Stimulated activated CD4-positive, alpha-beta T cell treated with anti-CD3 and anti-CD28 coated beads, Interleukin-1b, Interleukin-23, amount 100 ng/mL, for 24 hours (primary cell): ENCODE measurements around the gene GSC.

Experiments used
- DNase-seq, 4 experiments: peaks; one replicate each; pipeline ENCODE4 v3.0.0-alpha.2; 2020; ENCODE audit warnings: low read depth in 4 of 4, low spot score in 1 of 4

The GSC gene

DNA sequence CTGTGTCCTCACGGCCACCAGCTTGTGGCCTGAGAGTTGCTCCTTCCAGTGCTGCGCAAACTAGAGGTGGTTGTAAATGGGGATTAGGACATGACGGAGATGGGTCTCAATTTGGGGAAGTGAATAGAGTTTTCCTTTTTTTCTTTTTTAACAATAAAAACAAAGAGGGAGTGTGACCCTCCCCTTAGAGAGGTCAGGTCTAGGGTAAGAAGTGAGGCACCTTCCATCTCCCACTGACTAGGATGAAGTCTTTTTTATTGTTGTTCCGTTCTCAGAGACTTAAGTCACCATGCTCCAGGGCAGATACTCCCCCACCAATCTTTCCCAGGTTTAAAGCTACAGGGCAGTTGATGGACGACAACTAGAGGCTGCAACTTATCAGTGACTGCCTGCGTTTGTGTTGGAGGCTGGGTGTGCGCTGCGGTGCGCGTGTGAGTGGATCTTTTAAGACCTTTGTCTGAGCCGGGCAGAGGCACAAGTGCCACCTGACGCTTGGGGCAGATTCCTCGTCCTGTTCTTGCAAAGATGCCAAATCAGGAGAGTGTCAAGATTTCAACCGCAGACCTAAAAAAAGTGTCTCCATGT lies 2.1 kb upstream of the GSC start:
- no peak for DNase-seq

DNA sequence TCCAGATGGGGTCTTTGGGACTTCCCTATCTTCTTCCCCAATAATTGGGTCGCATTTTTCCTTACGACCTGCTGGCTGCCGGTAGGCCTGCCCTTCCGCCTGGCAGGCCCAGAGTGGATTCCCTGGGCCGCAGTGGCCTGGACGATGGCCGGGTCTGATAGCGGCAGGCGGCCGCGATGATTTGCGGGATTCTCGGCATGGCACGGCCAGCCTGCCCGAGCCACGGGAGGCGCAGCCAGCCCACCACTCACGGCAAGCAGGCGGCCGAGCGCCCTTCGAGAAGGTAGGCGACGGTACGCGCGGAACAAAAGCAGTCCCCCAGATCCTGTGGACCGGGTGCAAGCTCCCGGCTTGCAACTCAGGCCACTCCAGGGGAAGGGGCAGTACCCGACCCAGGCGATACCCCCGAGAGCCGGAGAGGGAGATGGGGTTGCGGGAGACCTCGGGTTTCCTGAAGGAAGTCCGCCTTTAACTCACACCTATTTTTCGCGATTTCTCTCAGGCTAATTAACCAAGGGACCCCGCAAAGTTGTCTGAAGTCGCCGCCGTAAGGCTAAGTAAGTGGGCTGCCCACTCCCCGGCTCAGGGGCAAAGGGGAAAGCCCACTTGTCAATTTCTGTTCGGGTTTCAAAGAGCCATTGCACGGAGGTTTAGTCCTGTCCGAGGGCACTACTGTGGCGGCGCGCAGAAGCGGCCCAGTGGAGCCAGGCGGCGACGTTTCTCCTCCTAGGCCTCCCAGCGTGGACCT lies 1.4 kb upstream of the GSC start:
- no peak for DNase-seq

DNA sequence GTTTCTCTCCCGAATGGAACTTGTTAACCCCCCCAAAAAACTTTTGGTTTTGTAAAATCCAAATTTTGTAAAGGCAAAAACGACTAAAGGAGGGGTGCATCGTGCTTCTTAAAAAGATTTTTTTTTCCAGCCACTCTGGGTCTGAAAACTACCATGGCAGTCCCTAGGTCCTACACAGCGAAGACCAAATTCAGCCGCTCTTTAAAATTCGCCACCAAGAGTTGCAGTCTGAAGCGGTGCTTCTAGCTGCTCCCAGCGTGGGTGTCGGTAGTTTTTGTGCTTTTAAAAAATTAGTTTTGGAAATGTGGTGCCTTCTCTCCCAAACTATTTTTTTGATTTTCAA lies 873 bp upstream of the GSC start:
- DNase-seq = no peak

DNA sequence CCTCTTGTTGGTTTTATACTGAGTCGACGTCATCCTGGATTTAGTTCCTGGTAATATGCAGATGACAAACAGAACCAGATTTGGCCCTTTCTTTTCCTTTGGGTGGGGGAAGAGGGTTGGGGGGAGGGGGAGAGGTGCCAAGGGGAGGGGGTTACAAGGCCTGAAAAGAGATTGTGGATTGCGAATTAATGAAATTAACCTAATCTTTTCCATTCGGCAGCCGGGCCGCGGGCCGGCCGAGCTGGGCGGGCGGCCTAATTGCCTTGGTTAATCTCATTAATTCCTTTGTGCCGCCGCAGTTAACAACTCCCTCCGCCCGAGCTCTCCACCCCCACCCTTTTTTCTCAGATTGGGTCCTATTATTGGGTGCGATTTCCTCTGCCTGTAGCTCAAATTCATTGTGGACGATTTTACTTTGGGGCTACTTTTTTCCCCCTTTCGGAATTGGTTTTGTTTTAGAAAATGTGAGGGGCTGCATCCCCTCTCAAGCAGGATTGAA lies 387 bp upstream of the GSC start:
- DNase-seq = no peak

DNA sequence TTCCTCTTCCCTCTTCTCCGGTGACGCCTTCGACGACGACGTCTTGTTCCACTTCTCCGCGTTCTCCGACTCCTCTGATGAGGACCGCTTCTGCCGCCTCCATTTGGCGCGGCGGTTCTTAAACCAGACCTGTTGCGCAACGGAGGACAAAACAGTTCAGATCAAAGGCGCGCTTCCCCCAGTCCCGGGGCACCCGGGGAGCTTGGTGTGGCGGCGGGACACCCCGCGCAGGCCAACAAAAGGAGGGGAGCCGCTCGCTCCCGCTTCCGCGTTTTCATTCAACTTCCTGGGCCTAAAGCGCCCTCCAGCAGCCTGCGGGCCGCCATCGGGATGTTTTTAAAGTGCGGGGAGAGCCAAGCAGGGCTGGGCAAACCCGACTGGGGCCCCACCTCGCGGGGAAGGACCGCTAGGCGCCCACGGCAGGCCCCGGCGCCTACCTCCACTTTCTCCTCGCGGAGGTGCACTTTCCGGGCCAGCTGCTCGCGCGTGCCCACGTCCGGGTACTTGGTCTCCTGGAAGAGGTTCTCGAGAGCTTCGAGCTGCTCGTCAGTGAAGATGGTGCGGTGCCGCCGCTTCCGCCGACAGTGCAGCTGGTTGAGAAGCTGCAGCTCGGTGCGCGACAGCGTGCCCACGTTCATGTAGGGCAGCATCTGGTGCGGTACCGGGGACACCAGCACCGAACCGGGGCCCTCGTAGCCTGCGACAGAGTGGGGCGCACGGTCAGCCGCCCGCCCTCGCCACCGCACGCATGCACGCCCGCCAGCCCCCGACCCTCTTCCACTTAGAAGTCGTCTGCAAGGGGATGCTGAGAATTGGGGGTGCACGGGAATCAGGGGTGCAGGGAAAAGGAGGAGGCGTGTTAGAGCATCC lies 1.2 kb downstream of the GSC start:
- no peak for DNase-seq

DNA sequence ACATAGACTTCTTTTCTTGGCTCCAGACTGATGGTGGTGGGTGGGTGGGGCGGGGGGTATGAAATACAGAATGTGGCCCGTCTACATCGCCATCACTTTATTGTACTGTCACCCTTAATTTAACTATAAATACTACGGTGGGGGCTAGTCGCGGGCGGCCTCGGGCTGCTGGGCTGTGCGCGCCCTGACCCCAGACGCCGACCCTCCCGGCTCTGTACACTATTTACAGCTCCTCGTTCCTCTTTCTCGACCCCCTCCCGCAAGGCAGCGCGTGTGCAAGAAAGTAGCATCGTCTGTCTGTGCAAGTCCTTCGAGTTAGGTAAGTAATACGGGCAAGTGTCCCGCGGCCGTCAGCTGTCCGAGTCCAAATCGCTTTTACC lies 1.8 kb downstream of the GSC start:
- DNase-seq = no peak

DNA sequence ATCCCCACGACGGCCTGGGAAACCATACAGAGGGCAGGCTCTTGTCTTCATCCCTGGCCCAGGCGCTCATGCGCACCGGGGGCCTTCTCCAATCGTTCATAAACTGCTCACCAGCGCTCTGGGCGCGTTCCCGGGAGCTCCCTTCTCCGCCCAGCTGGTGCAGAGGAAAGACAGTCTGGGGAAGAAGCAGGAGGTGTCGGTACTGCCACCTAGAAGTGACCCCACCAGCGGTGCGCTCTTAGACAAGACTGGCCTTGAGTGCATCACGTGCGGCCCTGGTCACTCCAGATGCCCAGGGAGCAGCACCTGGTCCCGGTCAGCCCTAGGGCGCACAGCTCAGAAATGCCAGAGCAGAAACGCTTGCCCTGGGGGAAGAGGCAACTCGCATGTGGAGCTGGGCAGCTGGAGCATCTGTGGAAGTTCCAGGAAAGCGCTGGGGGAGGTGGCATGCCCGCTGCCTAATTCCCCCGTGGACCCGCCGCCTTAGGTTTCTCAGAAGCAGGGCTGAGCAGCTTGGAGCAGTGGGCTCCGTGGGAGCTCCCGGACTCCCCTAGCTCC lies 2.5 kb downstream of the GSC start:
- no peak for DNase-seq

DNA sequence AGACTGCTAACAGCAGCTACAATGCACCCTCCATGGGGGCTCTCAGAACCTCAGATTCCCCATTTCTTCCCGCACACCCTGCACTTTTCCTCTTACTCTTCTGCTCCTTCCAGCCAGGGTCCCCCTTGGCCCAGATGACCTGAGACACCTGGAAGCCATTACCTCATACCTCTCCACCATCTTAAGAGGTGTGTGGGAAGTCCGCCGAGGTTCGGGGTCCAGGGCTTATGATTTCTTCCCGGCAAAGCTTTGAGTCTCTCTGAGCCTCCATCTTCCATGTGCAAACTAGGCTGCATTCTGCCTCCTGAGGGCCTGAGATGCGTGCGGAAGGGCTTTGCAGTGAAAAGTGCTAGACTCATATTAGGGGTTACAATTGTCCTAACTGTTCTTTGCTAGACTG lies 5.3 kb downstream of the GSC start:
- no peak for DNase-seq

DNA sequence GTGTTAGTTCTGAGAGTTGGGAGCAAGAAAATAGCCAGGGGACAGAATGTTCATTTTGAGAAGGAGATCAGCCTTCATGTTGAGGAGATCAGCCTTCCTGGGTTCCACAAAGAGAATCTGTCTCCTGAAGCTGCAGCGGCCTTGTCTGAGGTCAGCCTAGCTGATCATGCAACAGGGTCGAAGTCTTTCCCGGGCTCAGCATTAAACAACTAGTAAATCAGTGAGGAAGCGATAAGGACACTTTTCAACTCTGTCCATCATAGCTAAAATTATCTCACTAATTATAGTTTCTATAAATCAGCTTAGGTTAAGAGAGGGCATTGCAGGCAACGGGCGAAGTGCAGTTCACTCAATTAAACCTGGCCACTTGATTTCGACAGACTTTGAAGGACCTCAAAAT lies 7.5 kb downstream of the GSC start:
- no peak for DNase-seq

DNA sequence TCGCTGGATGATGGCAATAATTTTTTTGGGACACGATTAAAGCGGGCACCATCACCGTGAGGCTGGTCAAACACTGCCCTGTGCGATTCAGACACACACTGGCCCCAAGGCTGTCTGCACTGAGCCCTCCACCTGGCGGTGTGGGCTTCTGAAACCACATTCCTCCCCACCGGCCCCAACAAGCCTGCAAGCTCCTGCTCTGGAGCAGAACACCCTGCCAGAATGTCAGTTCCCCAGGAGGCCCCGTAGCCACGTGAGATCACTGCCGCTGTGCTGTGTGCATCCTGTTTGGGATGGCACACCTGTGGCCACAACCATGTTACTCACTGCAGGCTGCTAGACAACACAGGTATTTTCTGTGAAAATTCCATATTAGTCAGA lies 7.9 kb downstream of the GSC start:
- no peak for DNase-seq

DNA sequence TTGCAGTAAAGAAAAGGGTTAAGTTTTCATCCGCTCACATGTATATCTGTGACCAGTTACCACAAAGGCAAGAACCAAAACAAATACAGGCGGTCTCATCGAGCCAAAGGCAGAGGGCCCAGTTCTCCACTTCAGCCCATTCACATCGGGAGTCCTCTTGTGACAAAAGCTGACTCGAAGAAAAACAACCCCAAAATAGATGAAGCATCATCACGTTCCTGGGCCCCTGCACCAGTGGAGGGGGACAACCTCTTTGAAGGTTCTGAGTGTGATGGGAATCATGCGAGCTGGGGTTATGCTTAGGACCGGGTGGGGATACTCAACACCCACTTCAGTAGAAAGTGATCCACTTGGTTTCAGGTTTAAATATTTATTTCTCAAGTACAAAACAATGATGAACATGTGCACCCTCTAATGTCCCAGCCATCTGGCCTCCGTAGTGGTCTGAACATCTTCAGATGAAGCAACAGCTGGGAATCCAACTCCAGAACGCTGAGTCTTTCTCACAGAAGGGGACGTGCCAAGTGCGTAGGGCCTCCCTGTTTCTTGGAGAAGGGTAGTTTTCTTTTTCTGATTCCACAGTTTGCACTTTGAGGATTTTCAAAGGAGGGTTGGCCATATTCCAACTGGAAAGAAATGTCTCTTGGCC lies 8.4 kb downstream of the GSC start:
- no peak for DNase-seq

DNA sequence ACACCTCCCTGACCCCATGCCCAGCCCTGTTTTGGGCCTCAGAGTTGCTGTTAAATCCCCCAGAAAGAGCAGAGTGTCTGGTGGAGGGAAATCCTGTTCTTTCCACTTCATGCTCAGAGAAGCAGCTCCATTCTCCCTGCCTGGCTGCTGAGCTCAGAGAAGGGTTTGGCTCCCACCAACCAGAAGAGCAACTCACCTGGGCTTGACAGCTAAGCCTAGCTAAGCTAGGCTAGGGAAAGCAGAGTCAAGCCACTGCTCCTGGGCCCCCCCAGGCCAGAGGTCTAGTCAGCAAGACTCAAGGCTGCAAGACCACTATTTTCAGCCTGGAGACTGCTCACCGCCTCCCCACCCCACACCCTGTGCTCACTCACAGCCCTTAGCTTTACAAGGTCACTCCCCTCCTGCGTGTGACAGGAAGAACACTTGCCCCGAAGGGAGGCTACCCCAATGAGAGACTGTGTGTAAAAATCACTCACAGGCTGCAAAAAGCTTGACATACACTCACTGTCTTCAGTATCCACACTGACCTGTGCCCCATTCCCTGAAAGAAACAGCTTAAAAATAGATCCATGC lies 13.5 kb downstream of the GSC start:
- DNase-seq = no peak

DNA sequence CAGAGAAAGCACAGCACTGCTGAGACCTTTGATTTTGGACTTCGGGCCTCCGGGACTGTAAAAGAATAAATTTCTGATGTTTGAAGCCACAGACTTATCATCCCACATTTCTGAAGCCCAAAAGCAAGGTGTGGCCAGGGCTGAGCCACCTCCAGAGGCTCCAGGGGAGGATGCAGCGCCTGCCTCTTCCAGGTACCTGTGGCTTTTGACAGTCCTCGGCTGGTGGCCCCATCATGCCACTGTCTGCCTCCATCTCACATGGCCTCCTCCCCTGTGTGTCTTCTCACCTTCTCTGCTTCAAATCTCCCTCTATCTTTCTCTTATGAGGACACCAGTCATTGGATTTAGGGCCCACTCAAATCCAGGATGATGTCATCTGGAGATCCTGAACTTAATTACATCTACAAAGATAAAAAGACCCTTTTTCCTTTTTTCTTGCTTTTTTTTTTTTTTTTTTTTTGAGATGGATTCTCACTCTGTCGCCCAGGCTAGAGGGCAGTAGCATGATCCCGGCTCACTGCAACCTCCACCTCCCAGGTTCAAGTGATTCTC lies 15.4 kb downstream of the GSC start:
- no peak for DNase-seq

DNA sequence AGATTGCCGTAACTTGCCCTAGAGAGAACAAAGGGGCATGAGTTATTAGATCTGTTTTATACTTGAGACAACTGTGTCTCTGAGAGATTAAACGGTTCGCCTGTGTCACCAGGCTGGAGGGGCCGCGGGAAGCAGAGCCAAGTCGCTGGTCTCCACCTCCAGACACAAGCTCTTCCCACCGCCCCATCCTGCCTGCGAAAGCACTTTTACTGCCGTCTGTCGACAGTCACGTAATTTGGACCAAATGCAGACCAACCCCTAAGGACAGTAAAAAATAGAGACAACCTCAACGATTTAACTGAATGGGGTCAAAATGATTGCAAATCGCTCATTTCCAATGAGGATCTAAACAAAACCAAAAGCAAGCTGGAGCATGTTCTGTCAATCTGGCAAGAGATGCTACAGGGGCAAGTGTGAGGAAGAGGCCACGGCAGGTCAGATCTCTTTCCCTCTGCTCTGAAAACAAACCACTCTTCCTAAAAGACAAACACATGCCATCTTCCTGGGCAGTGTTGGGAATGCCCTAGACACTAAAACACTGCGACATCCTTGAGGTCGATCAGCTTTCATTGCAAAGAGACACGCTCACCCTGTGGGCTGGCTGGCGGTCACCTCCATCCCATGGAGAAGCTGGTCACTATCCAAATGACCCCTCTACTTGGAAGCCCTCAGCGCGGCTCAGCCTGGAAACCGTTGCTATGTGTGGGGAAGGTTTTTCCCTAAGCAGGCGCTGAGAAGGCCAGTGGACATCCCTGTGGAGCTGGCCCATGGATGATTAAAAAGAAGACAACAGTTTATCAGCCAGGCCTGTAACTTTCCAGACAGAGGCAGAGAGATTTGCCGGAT lies 17.1 kb downstream of the GSC start:
- DNase-seq = no peak

DNA sequence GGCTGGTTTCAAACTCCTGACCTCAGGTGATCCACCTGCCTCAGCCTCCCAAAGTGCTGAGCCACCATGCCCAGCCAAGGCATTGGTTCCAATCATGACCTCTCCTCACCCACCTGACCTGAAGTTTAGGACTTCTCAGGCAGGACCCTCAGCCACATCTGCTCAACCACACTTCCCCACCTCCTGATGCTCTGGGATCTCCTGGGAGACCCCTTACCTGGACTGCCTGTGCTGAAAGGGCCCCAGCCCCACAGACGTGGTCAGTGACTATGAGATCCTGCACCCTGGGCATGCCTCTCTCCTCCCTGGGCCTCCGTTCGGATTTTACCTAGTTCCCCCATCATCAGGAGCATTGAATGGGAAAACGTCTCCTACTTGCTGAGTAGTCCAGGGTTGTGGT lies 18.0 kb downstream of the GSC start:
- no peak for DNase-seq

DNA sequence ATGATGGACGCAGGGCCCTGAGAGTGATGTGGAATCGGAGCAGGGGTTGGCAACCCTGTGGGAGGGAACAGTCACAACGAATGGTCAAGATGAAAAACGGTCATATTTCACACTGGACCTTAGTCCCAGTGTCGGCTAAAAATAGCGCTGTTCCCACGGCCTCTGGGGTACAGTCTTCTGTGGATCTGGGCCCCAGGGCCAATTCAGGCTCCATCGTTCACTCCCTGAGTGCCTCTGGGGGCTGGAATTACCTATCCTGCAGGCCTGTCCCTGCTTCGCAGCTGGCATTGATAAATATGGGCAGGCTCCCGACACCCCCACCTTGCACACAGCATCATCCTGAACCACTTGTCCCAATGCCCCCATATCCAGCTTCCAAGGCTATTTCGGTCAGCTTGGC lies 18.6 kb downstream of the GSC start:
- DNase-seq = no peak

DNA sequence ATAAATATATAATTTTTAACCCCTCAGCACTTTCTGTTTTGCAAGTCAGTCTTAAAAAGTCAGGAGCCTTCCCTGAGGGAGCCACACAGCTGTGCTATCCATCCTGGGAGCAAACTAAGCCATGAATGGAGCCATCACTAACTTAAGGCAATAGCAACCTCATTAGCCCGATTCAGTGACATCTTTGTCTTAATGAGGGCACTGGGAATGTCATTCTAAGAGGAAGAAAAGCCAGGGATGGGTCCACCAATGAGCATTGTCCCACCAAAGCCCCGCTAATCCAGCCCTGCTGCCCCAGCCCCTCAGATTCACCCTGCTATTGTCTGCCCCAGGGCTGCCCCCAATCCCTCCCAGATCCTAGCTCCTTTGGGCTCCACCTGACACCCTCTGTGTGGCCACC lies 19.5 kb downstream of the GSC start:
- DNase-seq = no peak

DNA sequence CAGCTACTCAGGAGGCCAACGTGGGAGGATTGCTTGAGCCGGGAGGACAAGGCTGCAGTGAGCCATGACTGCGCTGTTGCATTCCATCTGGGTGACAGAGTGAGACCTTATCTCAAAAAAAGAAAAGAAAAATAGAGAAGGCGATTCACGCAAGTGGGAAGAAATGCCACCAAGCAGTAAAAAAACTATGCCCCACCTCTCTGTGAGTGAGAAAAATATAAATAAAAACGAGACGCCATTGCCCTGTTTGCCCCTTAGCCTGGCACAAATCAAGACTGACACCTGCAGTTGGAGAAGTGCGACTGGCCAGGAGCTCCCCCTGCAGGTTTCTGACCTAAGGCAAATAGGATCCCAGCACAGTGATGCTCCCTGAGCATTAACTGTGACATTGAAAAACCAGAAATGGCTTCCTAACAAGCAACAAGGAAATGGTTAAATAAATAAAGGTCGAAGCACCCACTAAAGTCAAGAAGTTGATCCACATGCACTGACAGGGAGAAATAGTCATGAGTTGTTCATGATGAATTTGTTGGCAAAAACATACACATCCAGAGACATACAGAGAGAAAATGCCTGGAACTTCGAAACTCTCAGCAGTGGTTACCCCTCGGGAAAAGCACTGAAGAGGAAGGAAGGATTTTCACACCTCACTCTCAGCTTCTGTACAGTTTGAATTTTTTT lies 21.1 kb downstream of the GSC start:
- DNase-seq = no peak

DNA sequence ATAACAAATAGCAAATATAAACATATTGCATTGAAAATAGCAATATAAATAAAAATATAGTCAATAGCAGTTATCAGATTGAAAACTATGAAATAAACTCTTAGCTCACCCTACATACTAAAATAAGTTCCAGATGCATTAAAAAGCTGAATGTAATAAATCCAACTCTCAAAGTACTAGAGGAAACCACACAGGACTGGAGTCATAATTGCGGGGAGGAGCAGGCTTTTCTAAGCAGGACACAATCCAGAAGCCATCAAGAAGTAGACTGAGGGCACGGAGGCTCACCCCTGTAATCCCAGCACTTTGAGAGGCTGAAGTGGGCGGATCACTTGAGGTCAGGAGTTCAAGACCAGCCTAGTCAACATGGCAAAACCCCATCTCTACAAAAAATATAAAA lies 22.2 kb downstream of the GSC start:
- no peak for DNase-seq
